Adrenal gland (tissue), 12 donors: Measurements from ENCODE around the gene ZNF185. TPM values are rescaled to one million over a fixed set of nuclear protein-coding genes. Genes with fewer than 3 reads are reported as not detected.

Experiments
- DNase-seq, 7 donors: peaks; one replicate each; pipeline ENCODE4 v3.0.0-alpha.2; 2019 to 2020
- H3K27ac ChIP-seq, 5 donors: fragments of 200-600 bp; sonication (generic) in 4 of 5; 1 replicate in 3 of 5; 2 replicates in 2 of 5; pipeline versions ENCODE4 v1.5.1 to v1.8.0; 2016 to 2020; ENCODE audit warnings: mild to moderate bottlenecking in 1 of 5
- H3K27me3 ChIP-seq: fragments of 200-600 bp; 2 replicates; pipeline ENCODE4 v1.8.0; 2021
- H3K36me3 ChIP-seq, 2 donors: fragments of 200-600 bp; replicated peaks in 1 of 2; 1 replicate in 1 of 2; 2 replicates in 1 of 2; pipeline versions ENCODE4 v1.5.1 to v1.8.0; 2018 to 2022
- H3K4me1 ChIP-seq, 2 donors: fragments of 200-600 bp; replicated peaks in 1 of 2; 1 replicate in 1 of 2; 2 replicates in 1 of 2; pipeline versions ENCODE4 v1.5.1 to v1.8.0; 2018 to 2021
- H3K4me3 ChIP-seq, 4 donors: fragments of 200-600 bp; sonication (generic) in 3 of 4; one replicate each; pipeline ENCODE4 v1.5.1; 2016 to 2018
- H3K9me3 ChIP-seq, 3 donors: fragments of 200-600 bp; sonication (generic) in 1 of 3; replicated peaks in 1 of 3; 1 replicate in 2 of 3; 2 replicates in 1 of 3; pipeline versions ENCODE4 v1.5.1 to v1.8.0; 2016 to 2021
- CTCF ChIP-seq, 6 experiments: fragments of 450-650 bp in 4 of 6; fragments of 200-600 bp in 2 of 6; sonication (generic) in 1 of 6; IDR thresholded peaks; 1 replicate in 5 of 6; 2 replicates in 1 of 6; pipeline versions ENCODE4 v1.5.1 to v1.8.0; 2016 to 2021; ENCODE audit warnings: antibody characterized with exemption in 6 of 6, mild to moderate bottlenecking in 2 of 6, moderate library complexity in 1 of 6
- POLR2A ChIP-seq, 2 donors: fragments of 450-650 bp; IDR thresholded peaks; one replicate each; pipeline ENCODE4 v1.6.1; 2017; ENCODE audit warnings: antibody characterized with exemption in 2 of 2, mild to moderate bottlenecking in 2 of 2, moderate library complexity in 1 of 2
- WGBS, 4 donors: extraction: QIAGEN DNeasy Blood & Tissue Kit in 2 of 4; methylation state at CpG; one replicate each; pipeline versions ENCODE4 v1.1.5 to v1.1.7; 2013 to 2017; 5-methylcytosine and 5-hydroxymethylcytosine counted together
- intact Hi-C, 2 donors: fragments of 100-400 bp; cut with DNase I; formaldehyde crosslinking; loops; one replicate each; pipeline versions ENCODE4 v1.14.1 to v1.15.0; 2022 to 2023
- polyA plus RNA-seq, 3 donors: library from polyadenylated mRNA; stranded (reverse); fragments of 200-250 nt in 2 of 3; fragments of 350-450 nt in 1 of 3; fragmentation: Illumina TruSeq in 1 of 3; extraction: RNeasy Lipid Tissue Mini Kit (QIAGEN cat#74804) in 1 of 3; gene quantifications; one replicate each; pipeline ENCODE4 v1.2.3, GENCODE V29; 2013 to 2014
- total RNA-seq, 9 donors: library from RNA; depleted of rRNA in 4 of 9; stranded (reverse); fragments of >200 nt in 4 of 9; fragments of 120-200 nt in 1 of 9; fragmentation: NEBNext Ultra II Directional in 1 of 9; extraction: Animal tissue kit (Norgen Biotek cat#: 25700) in 1 of 9; gene quantifications; one replicate each; pipeline versions ENCODE4 v1.1.0 to v1.2.4, GENCODE V29; 2013 to 2023
- donor health status: healthy with polysubstance abuse.
- donor health status: Bipolar disorder and iron deficiency.
- donor health status: DM: yes; HTN: yes; CAD: no.
- donor health status: DM: no; HTN: no; CAD: no.
- donor health status: DM: no; HTN: no; CAD: no.
- donor health status: DM: yes; HTN: yes; CAD: no.

The ZNF185 gene
- total and polyA plus RNA-seq, 12 donors: 1.4 to 303 (median 9.9) TPM

DNA sequence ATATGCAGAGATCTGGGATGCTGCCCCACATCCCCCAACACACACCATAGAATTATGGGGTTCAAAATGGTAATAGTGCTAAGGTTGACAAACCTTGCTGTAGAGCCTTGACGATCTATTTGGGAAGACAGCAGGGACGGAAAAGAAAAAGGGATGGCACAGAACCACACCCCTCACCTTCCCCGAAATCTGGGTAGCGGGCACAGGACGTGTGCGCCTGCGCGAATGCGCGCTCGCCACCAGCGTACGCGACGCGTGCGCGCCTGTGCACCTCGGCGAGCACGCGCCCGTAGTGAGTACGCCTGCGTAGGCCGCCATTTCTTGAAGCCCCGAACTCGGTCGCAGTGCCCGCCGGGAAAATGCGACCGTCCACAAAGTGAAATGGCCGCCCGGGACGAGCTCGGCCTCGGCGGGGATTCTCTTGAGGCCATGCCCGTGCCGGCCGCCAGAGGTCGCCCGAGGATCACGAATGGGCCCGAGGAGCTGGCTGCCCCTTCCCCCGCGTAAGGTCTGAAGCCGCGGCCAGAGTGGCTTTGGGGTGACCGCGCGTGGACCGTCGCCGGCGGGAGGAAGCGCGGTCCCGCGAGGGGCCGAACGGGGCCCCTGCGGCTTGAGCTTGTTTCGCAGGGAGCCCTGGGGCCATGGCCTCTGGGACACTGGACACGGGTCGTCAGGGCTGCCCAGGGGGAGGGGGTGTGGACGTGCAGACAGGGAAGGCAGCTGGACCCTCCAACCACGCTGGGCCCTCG, 43.6 kb downstream of the ZNF185 start:
- DNase-seq: peak; percentile 88 to 96 (median 91)
- intact Hi-C loops: no loop called here
- 0 to 42% (median 31%) methylated on average over 33 to 70 of the region's 70 CpGs; no CpG with 5 or more reads in 1 of the 4 donors for WGBS, 4 donors
- H3K4me3 ChIP-seq: peak overlapping the region in 3 of 4 donors; percentile 28 to 59 (median 32)
- TF ChIP-seq POLR2A (IDR thresholded peaks at IDR 0.05): peak; percentile 24 to 44
- peak; percentile 46 to 94 (median 77) for TF ChIP-seq CTCF (IDR thresholded peaks at IDR 0.05)
- no peaks in the 10 kb centered on the region for H3K27me3 ChIP-seq
- no peaks in the 10 kb centered on the region for H3K9me3 ChIP-seq
- no peaks in the 10 kb centered on the region for H3K4me1 ChIP-seq
- H3K27ac ChIP-seq: peak overlapping the region in 4 of 5 donors; percentile 54 to 86 (median 78)
- H3K36me3 ChIP-seq: no peaks in the 10 kb centered on the region

GRCh38 chrX:152942077-152942442, 44.2 kb downstream of the ZNF185 start:
- intact Hi-C loops: no loop called here
- Histone ChIP-seq H3K4me1 (no peaks in the 10 kb centered on the region), H3K27ac (peak overlapping the region in 4 of 5 donors; percentile 54 to 86 (median 78)), H3K36me3 (no peaks in the 10 kb centered on the region), H3K4me3 (peak overlapping the region in 3 of 4 donors; percentile 28 to 59 (median 32)), H3K9me3 (no peaks in the 10 kb centered on the region), H3K27me3 (no peaks in the 10 kb centered on the region)
- 38 to 63% (median 50%) methylated on average over 7 to 11 of the region's 11 CpGs; no CpG with 5 or more reads in 1 of the 4 donors for WGBS, 4 donors
- TF ChIP-seq POLR2A (IDR thresholded peaks at IDR 0.05) (no peak), CTCF (IDR thresholded peaks at IDR 0.05) (no peak)
- peak in 4 of 7 donors; percentile 25 to 58 (median 37) for DNase-seq

DNA sequence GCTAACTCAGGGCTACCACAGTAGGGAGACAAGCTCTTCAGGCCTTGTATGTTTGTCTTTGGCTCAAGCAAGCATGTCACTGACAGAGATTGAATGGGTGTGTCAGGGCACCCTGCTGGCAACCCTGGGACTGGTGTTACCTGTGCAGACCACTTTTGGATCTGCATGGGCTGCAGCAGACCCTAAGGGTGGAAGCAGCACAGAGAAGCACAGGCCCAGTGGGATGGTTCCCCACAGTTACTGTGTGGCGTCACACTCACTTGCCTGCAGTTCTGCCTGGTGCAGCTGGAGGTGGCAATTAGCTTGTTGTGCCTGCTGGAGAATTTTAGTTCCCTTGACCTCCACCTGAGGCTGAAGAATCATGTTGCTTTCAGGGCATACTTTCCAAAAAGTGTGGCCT, 46.0 kb downstream of the ZNF185 start:
- Histone ChIP-seq H3K9me3 (no peaks in the 10 kb centered on the region), H3K27ac (no peak overlapping the region), H3K36me3 (no peaks in the 10 kb centered on the region), H3K27me3 (no peaks in the 10 kb centered on the region), H3K4me3 (no peak overlapping the region), H3K4me1 (no peaks in the 10 kb centered on the region)
- DNase-seq: peak in 2 of 7 donors; percentile 4 to 5
- whole genome bisulfite sequencing, 4 donors: 85 to 100% methylated on average over 1 of the region's 1 CpG; no CpG with 5 or more reads in 2 of the 4 donors
- intact Hi-C loops: no loop called here
- TF ChIP-seq CTCF (IDR thresholded peaks at IDR 0.05) (no peak), POLR2A (IDR thresholded peaks at IDR 0.05) (no peak)

DNA sequence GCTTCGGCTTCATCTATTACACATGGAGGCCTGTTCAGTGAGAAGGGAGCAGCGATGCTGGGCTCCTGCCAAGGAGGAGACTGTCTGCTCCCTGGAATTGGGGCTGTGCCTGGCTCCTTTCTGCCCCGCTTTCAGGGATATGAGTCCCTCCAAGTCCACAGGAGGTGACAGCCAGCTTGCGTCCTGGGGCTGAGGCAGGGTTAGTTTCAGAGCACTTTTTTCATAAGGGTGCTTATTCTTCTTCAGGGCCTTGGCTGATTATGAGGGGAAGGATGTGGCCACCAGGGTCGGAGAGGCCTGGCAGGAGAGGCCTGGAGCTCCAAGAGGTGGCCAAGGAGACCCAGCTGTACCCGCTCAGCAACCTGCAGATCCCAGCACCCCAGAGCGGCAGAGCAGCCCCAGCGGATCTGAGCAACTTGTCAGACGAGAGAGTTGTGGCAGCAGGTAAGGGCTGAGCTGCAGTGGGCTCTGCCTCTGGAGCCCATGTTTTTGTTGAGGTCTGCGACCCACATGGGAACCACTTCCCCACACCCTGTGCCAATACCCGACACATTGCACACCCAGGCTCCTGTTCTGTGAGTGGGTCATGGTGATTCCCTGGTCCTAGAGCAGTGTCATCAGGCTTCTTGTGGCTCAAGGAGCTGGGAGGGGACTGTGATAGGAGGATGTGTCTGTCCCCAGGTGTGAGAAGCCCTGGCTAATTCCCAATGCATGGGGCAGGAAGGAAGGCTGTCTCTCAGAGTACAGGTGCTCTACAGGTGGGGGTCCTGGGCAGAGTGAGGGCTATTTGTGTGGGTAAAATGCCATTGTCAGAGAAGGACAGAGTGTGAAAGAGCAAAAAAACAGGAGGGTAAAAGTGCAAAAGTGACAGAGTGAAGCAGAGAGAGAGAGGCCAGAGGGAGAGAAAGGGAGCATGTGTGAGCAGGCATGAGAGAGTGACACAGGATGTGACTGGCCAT, 47.4 kb downstream of the ZNF185 start:
- intact Hi-C loops: no loop called here
- Histone ChIP-seq H3K4me3 (no peak overlapping the region), H3K4me1 (no peaks in the 10 kb centered on the region), H3K27me3 (no peaks in the 10 kb centered on the region), H3K27ac (no peak overlapping the region), H3K9me3 (no peaks in the 10 kb centered on the region), H3K36me3 (no peaks in the 10 kb centered on the region)
- 80 to 96% (median 86%) methylated on average over 1 to 11 of the region's 11 CpGs for WGBS, 4 donors
- TF ChIP-seq POLR2A (IDR thresholded peaks at IDR 0.05): no peak
- TF ChIP-seq CTCF (IDR thresholded peaks at IDR 0.05): no peak
- DNase-seq: peak in 1 of 7 donors; percentile 2
